Brain microvascular endothelial cell (primary cell): ENCODE measurements around the gene CAMTA1.
A peak's percentile ranks its signal among the peaks of the same experiment; 100 is the strongest.

ENCODE experiments used
- DNase-seq: peaks from one replicate; pipeline ENCODE4 v3.0.0-alpha.2; 2020
- H3K27ac ChIP-seq: fragments of 250-450 bp; sonication (Bioruptor Pico); 2 replicates; pipeline ENCODE4 v1.5.1; 2020; ENCODE audit warnings: mild to moderate bottlenecking, moderate library complexity
- H3K27me3 ChIP-seq: fragments of 250-450 bp; sonication (Bioruptor Pico); replicated peaks from 2 replicates; pipeline ENCODE4 v1.5.1; 2020; ENCODE audit warnings: mild to moderate bottlenecking
- H3K36me3 ChIP-seq: fragments of 250-450 bp; sonication (Bioruptor Pico); replicated peaks from 2 replicates; pipeline ENCODE4 v1.5.1; 2020; ENCODE audit warnings: mild to moderate bottlenecking
- H3K4me3 ChIP-seq: 2 replicates; pipeline ENCODE4 v1.5.1; 2011; ENCODE audit warnings: low read depth, mild to moderate bottlenecking, control low read depth, low read length, moderate library complexity
- CTCF ChIP-seq: IDR thresholded peaks from 2 replicates; pipeline ENCODE4 v1.5.1; 2011; ENCODE audit warnings: low read depth, mild to moderate bottlenecking, moderate library complexity, low read length, control low read depth, inconsistent platforms; ENCODE audit errors: missing control alignments
- in situ Hi-C: cut with HindIII; loops from 2 replicates; pipeline ENCODE4 v1.10.0; 2017; ENCODE audit warnings: low sequenced_read_pairs, low pct_ligation_motif_present

CAMTA1 gene

GRCh38 chr1:7382971-7383370 is 597.7 kb downstream of the CAMTA1 start:
- DNase-seq = no peak
- no peak overlapping the region for H3K27ac ChIP-seq
- no peak for TF ChIP-seq CTCF
- no peak overlapping the region for H3K4me3 ChIP-seq
- in situ Hi-C loops = no loop called here
- no peaks in the 10 kb centered on the region for H3K27me3 ChIP-seq
- no peaks in the 10 kb centered on the region for H3K36me3 ChIP-seq

GRCh38 chr1:7383671-7384520 is 598.6 kb downstream of the CAMTA1 start:
- no peak for DNase-seq
- no peak for TF ChIP-seq CTCF
- Histone ChIP-seq H3K4me3 (no peak overlapping the region), H3K27me3 (no peaks in the 10 kb centered on the region), H3K27ac (no peak overlapping the region), H3K36me3 (no peaks in the 10 kb centered on the region)
- in situ Hi-C loops = no loop called here

GRCh38 chr1:7384679-7385078 is 599.4 kb downstream of the CAMTA1 start:
- TF ChIP-seq CTCF = no peak
- Histone ChIP-seq H3K27ac (no peak overlapping the region), H3K36me3 (no peaks in the 10 kb centered on the region), H3K4me3 (no peak overlapping the region), H3K27me3 (no peaks in the 10 kb centered on the region)
- no peak for DNase-seq
- in situ Hi-C loops = no loop called here

GRCh38 chr1:7385471-7386225 is 600.4 kb downstream of the CAMTA1 start:
- Histone ChIP-seq H3K27me3 (no peaks in the 10 kb centered on the region), H3K4me3 (no peak overlapping the region), H3K27ac (no peak overlapping the region), H3K36me3 (no peaks in the 10 kb centered on the region)
- no peak for TF ChIP-seq CTCF
- in situ Hi-C loops = no loop called here
- DNase-seq = no peak

GRCh38 chr1:7386226-7387052 is 601.2 kb downstream of the CAMTA1 start:
- in situ Hi-C loops = no loop called here
- Histone ChIP-seq H3K4me3 (no peak overlapping the region), H3K27me3 (no peaks in the 10 kb centered on the region), H3K36me3 (no peaks in the 10 kb centered on the region), H3K27ac (no peak overlapping the region)
- peak; percentile 66 for DNase-seq
- no peak for TF ChIP-seq CTCF
